HEK293 (cell line): ENCODE data around the gene RPL29.
A peak's percentile ranks its signal among the peaks of the same experiment; 100 is the strongest.

ENCODE experiments used
- CTCF ChIA-PET: fragments of 350-600 bp; formaldehyde crosslinking; extraction: SDS; loops from one replicate; lab custom pipeline; 2021; ENCODE audit warnings: antibody characterized with exemption; lab: Yijun Ruan, JAX
- POLR2A ChIA-PET: fragments of 300-600 bp; formaldehyde crosslinking; extraction: SDS; loops from one replicate; lab custom pipeline; 2020; ENCODE audit warnings: antibody characterized with exemption, inconsistent platforms; lab: Yijun Ruan, JAX
- H3K27ac ChIP-seq: fragments of 200-500 bp; sonication (Bioruptor generic); 2 replicates; pipeline ENCODE4 v1.5.1; 2014; ENCODE audit warnings: low read depth, low read length, control low read depth, inconsistent platforms; ENCODE audit errors: extremely low read depth
- H3K36me3 ChIP-seq, 2 experiments: fragments of 200-500 bp in 1 of 2; sonication (Bioruptor generic) in 1 of 2; 1 replicate in 1 of 2; 2 replicates in 1 of 2; pipeline ENCODE4 v1.5.1; 2014 to 2017; ENCODE audit warnings: inconsistent platforms in 2 of 2, low read length in 2 of 2; ENCODE audit not compliant: control insufficient read depth in 2 of 2, insufficient read depth in 1 of 2
- H3K4me1 ChIP-seq: fragments of 200-500 bp; sonication (Bioruptor generic); 2 replicates; pipeline ENCODE4 v1.5.1; 2014; ENCODE audit warnings: mild to moderate bottlenecking, low read length, inconsistent platforms; ENCODE audit not compliant: control insufficient read depth, insufficient read depth
- H3K4me3 ChIP-seq: 2 replicates; pipeline ENCODE4 v1.5.1; 2011; ENCODE audit warnings: low read depth, mild to moderate bottlenecking, control low read depth, low read length, moderate library complexity
- H3K9me3 ChIP-seq: fragments of 200-500 bp; sonication (Bioruptor generic); 2 replicates; pipeline ENCODE4 v1.5.1; 2014; ENCODE audit warnings: low read depth, low read length, inconsistent platforms; ENCODE audit not compliant: control insufficient read depth, insufficient read depth
- EGR2 ChIP-seq: fragments of 450-650 bp; formaldehyde crosslinking; IDR thresholded peaks from 2 replicates; pipeline ENCODE4 v1.5.1; 2016; ENCODE audit warnings: low read depth, missing biosample characterization, missing genetic modification characterization
- GLIS1 ChIP-seq: fragments of 450-650 bp; formaldehyde crosslinking; IDR thresholded peaks from 2 replicates; pipeline ENCODE4 v1.5.1; 2016; ENCODE audit warnings: missing biosample characterization, missing genetic modification characterization
- KLF10 ChIP-seq: fragments of 450-650 bp; IDR thresholded peaks from 2 replicates; pipeline ENCODE4 v1.5.1; 2018; ENCODE audit warnings: missing biosample characterization, mild to moderate bottlenecking, missing genetic modification characterization
- KLF7 ChIP-seq: fragments of 450-650 bp; formaldehyde crosslinking; IDR thresholded peaks from 2 replicates; pipeline ENCODE4 v1.5.1; 2016; ENCODE audit warnings: missing biosample characterization, missing genetic modification characterization, borderline replicate concordance
- SP2 ChIP-seq: fragments of 450-650 bp; formaldehyde crosslinking; IDR thresholded peaks from 2 replicates; pipeline ENCODE4 v1.5.1; 2016; ENCODE audit warnings: missing biosample characterization, missing genetic modification characterization
- ZBTB1 ChIP-seq: fragments of 450-650 bp; formaldehyde crosslinking; IDR thresholded peaks from 2 replicates; pipeline ENCODE4 v1.5.1; 2016; ENCODE audit warnings: missing biosample characterization, missing genetic modification characterization
- ZBTB20 ChIP-seq: fragments of 450-650 bp; formaldehyde crosslinking; IDR thresholded peaks from 2 replicates; pipeline ENCODE4 v1.5.1; 2016; ENCODE audit warnings: missing biosample characterization, missing genetic modification characterization
- ZBTB8A ChIP-seq: fragments of 450-650 bp; formaldehyde crosslinking; IDR thresholded peaks from 2 replicates; pipeline ENCODE4 v1.5.1; 2016; ENCODE audit warnings: missing biosample characterization, missing genetic modification characterization
- ZFHX2 ChIP-seq: fragments of 450-650 bp; formaldehyde crosslinking; conservative IDR thresholded peaks from 2 replicates; pipeline ENCODE4 v1.5.1; 2016; ENCODE audit warnings: missing biosample characterization, missing genetic modification characterization
- ZFP37 ChIP-seq: fragments of 450-650 bp; formaldehyde crosslinking; IDR thresholded peaks from 2 replicates; pipeline ENCODE4 v1.5.1; 2016; ENCODE audit warnings: missing biosample characterization, missing genetic modification characterization
- ZFP69B ChIP-seq: fragments of 450-650 bp; formaldehyde crosslinking; IDR thresholded peaks from 2 replicates; pipeline ENCODE4 v1.5.1; 2016; ENCODE audit warnings: missing biosample characterization, missing genetic modification characterization
- ZNF2 ChIP-seq: fragments of 450-650 bp; formaldehyde crosslinking; IDR thresholded peaks from 2 replicates; pipeline ENCODE4 v1.5.1; 2016; ENCODE audit warnings: missing biosample characterization, missing genetic modification characterization
- ZNF302 ChIP-seq: fragments of 450-650 bp; formaldehyde crosslinking; IDR thresholded peaks from 2 replicates; pipeline ENCODE4 v1.5.1; 2016; ENCODE audit warnings: missing biosample characterization, missing genetic modification characterization, low read depth
- ZNF335 ChIP-seq: fragments of 450-650 bp; formaldehyde crosslinking; conservative IDR thresholded peaks from 2 replicates; pipeline ENCODE4 v1.5.1; 2016; ENCODE audit warnings: missing biosample characterization, missing genetic modification characterization
- TF ChIP-seq, protein P1 (sequence below): fragments of 450-650 bp; formaldehyde crosslinking; IDR thresholded peaks from 2 replicates; pipeline ENCODE4 v1.5.1; 2016; ENCODE audit warnings: missing biosample characterization, missing genetic modification characterization
- TF ChIP-seq, protein P2 (sequence below): fragments of 450-650 bp; formaldehyde crosslinking; IDR thresholded peaks from 2 replicates; pipeline ENCODE4 v1.5.1; 2016; ENCODE audit warnings: missing biosample characterization, missing genetic modification characterization
- TF ChIP-seq, protein P3 (sequence below): fragments of 450-650 bp; formaldehyde crosslinking; IDR thresholded peaks from 2 replicates; pipeline ENCODE4 v1.5.1; 2016; ENCODE audit warnings: missing biosample characterization, missing genetic modification characterization
- TF ChIP-seq, protein P4 (sequence below): fragments of 450-650 bp; formaldehyde crosslinking; IDR thresholded peaks from 2 replicates; pipeline ENCODE4 v1.5.1; 2016; ENCODE audit warnings: missing biosample characterization, missing genetic modification characterization
- TF ChIP-seq, protein P5 (sequence below): fragments of 450-650 bp; formaldehyde crosslinking; IDR thresholded peaks from 2 replicates; pipeline ENCODE4 v1.5.1; 2016; ENCODE audit warnings: missing biosample characterization, missing genetic modification characterization

Gene RPL29

DNA sequence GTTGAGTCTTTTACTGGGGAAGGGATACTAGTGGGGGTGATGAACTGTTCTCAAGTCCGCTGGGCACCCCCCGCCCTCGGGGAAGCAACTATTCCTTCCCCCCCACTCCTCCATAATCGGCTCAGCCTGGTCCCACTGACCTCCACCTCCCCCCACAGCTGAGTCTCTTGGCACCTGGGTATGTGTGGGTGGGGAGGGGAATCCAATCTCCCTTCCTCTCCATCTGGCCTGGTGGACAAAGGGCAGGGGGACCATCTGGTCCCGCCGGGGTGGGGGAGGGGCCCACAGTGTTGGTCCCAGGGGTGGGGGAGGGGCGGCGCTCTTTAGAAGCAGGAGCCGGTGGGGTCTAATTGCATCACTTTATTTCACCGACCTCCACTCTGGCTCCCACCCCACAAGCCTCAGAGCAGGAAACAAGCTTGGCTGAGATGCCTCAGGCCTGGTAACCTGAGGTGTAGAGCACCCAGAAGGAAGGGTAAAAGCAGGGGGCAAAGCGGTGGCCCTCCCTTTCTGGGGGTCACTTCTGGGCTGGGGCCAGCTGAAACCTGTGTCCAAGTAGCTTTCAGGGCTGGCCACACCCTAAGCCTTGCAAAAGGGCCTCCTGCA, 27.4 kb downstream of the RPL29 start (continued):
- TF ChIP-seq, protein P1, sequence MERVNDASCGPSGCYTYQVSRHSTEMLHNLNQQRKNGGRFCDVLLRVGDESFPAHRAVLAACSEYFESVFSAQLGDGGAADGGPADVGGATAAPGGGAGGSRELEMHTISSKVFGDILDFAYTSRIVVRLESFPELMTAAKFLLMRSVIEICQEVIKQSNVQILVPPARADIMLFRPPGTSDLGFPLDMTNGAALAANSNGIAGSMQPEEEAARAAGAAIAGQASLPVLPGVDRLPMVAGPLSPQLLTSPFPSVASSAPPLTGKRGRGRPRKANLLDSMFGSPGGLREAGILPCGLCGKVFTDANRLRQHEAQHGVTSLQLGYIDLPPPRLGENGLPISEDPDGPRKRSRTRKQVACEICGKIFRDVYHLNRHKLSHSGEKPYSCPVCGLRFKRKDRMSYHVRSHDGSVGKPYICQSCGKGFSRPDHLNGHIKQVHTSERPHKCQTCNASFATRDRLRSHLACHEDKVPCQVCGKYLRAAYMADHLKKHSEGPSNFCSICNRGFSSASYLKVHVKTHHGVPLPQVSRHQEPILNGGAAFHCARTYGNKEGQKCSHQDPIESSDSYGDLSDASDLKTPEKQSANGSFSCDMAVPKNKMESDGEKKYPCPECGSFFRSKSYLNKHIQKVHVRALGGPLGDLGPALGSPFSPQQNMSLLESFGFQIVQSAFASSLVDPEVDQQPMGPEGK (tag by site-specific recombination) = 0 out of 2 replicates have a peak, but pooled peaks have one; percentile 54
- TF ChIP-seq KLF7 (tag by site-specific recombination) = no peak
- TF ChIP-seq GLIS1 (tag by site-specific recombination) = peak; percentile 40; the same call in 1 of the 2 replicates
- no peak for TF ChIP-seq ZNF2 (tag by site-specific recombination)
- 0 out of 2 replicates have a peak, but pooled peaks have one; percentile 28 for TF ChIP-seq ZFP69B (tag by site-specific recombination)
- peak; percentile 61 for TF ChIP-seq EGR2 (tag by site-specific recombination)
- TF ChIP-seq ZNF302 = no peak
- TF ChIP-seq, protein P2, sequence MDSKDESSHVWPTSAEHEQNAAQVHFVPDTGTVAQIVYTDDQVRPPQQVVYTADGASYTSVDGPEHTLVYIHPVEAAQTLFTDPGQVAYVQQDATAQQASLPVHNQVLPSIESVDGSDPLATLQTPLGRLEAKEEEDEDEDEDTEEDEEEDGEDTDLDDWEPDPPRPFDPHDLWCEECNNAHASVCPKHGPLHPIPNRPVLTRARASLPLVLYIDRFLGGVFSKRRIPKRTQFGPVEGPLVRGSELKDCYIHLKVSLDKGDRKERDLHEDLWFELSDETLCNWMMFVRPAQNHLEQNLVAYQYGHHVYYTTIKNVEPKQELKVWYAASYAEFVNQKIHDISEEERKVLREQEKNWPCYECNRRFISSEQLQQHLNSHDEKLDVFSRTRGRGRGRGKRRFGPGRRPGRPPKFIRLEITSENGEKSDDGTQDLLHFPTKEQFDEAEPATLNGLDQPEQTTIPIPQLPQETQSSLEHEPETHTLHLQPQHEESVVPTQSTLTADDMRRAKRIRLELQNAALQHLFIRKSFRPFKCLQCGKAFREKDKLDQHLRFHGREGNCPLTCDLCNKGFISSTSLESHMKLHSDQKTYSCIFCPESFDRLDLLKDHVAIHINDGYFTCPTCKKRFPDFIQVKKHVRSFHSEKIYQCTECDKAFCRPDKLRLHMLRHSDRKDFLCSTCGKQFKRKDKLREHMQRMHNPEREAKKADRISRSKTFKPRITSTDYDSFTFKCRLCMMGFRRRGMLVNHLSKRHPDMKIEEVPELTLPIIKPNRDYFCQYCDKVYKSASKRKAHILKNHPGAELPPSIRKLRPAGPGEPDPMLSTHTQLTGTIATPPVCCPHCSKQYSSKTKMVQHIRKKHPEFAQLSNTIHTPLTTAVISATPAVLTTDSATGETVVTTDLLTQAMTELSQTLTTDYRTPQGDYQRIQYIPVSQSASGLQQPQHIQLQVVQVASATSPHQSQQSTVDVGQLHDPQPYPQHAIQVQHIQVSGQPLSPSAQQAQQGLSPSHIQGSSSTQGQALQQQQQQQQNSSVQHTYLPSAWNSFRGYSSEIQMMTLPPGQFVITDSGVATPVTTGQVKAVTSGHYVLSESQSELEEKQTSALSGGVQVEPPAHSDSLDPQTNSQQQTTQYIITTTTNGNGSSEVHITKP (tag by site-specific recombination) = peak; percentile 69

DNA sequence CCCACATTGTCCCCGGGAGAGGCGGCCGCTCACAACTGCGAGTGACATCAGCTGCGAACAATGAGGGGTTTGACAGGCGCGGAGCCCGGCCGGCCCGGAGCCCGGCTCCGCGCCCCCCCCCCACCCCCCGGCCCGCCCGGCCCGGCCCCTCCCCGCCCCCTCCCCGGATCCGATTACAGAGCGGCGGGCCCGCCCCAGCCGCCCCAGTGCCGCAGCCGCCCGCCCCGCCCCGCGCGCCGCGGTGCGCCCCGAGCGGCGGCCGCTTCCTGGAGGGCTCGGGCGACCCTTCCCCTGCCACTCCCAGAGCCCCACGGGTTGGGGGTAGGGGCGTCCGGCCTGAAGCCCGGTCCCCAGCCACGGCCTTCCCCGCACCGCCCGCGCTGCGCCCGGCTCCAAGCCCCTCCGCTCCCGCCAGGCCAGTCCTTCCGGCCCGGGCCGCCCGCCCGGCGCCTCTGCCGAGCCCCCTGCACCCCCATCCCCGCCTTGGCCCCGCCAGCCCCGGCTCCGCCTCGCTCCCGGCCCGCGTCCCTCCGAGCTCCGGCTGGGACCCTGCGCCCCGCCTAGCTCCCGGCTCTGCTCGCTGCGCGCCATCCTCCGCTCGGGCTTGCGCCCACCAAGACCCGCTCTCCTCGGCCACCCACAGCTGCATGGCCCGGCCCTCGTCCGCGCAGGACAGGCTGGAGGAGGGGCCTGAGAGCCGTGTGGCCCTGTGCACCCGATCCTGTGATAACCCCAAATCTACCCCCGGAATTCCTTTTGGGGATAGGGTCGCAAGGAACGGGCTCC, 28.1 kb downstream of the RPL29 start, which contains the start of gene PCBP4:
PCBP4 (minus strand) TSS at position 71 of the 786 bp plus-strand sequence. CDS start 6,214 bp downstream, outside the sequence.
- peak within 1 kb of the TSS; percentile 57 for H3K4me3 ChIP-seq
- ChIA-PET CTCF (interaction anchor here (1.0 kb wide), 1 partner anchor 25 kb away, joined by 3 read pairs; no protein-coding TSS in a partner anchor), POLR2A (interaction anchor here (0.6 to 1.8 kb wide), 3 partner anchors 16 to 592 kb away, joined by 3 to 8 read pairs (median 4); partner anchors contain the start of genes ACY1 and RPL29)
- TF ChIP-seq KLF10 (tag by site-specific recombination) (peak; percentile 26; the same call in 1 of the 2 replicates), ZFHX2 (tag by site-specific recombination) (peak; percentile 71), SP2 (peak; percentile 17; the same call in 1 of the 2 replicates), ZFP37 (no peak), ZBTB1 (tag by site-specific recombination) (no peak), ZNF335 (tag by site-specific recombination) (peak; percentile 50; the same call in 1 of the 2 replicates), ZBTB20 (peak; percentile 70), ZBTB8A (tag by site-specific recombination) (peak; percentile 62; the same call in 1 of the 2 replicates)
- TF ChIP-seq, protein P3, sequence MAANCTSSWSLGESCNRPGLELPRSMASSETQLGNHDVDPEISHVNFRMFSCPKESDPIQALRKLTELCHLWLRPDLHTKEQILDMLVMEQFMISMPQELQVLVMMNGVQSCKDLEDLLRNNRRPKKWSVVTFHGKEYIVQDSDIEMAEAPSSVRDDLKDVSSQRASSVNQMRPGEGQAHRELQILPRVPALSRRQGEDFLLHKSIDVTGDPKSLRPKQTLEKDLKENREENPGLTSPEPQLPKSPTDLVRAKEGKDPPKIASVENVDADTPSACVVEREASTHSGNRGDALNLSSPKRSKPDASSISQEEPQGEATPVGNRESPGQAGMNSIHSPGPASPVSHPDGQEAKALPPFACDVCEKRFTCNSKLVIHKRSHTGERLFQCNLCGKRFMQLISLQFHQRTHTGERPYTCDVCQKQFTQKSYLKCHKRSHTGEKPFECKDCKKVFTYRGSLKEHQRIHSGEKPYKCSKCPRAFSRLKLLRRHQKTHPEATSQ (tag by site-specific recombination) = no peak
- TF ChIP-seq, protein P4, sequence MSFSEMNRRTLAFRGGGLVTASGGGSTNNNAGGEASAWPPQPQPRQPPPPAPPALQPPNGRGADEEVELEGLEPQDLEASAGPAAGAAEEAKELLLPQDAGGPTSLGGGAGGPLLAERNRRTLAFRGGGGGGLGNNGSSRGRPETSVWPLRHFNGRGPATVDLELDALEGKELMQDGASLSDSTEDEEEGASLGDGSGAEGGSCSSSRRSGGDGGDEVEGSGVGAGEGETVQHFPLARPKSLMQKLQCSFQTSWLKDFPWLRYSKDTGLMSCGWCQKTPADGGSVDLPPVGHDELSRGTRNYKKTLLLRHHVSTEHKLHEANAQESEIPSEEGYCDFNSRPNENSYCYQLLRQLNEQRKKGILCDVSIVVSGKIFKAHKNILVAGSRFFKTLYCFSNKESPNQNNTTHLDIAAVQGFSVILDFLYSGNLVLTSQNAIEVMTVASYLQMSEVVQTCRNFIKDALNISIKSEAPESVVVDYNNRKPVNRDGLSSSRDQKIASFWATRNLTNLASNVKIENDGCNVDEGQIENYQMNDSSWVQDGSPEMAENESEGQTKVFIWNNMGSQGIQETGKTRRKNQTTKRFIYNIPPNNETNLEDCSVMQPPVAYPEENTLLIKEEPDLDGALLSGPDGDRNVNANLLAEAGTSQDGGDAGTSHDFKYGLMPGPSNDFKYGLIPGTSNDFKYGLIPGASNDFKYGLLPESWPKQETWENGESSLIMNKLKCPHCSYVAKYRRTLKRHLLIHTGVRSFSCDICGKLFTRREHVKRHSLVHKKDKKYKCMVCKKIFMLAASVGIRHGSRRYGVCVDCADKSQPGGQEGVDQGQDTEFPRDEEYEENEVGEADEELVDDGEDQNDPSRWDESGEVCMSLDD = peak; percentile 26; the same call in 1 of the 2 replicates
- TF ChIP-seq, protein P5, sequence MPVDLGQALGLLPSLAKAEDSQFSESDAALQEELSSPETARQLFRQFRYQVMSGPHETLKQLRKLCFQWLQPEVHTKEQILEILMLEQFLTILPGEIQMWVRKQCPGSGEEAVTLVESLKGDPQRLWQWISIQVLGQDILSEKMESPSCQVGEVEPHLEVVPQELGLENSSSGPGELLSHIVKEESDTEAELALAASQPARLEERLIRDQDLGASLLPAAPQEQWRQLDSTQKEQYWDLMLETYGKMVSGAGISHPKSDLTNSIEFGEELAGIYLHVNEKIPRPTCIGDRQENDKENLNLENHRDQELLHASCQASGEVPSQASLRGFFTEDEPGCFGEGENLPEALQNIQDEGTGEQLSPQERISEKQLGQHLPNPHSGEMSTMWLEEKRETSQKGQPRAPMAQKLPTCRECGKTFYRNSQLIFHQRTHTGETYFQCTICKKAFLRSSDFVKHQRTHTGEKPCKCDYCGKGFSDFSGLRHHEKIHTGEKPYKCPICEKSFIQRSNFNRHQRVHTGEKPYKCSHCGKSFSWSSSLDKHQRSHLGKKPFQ (tag by site-specific recombination) = no peak

More for the DNA sequence above, 28.1 kb downstream of the RPL29 start, which contains the start of gene PCBP4:
- H3K27ac ChIP-seq = peak within 1 kb of the TSS; percentile 41; the same call in 1 of the 2 replicates
- H3K9me3 ChIP-seq = no peaks in the 10 kb centered on the region
- peaks cover 0 to 7% of the 10 kb centered on the region in 2 experiments; a peak in 1 of 3 replicates for H3K36me3 ChIP-seq
- H3K4me1 ChIP-seq = 0 out of 2 replicates have a peak, but pooled peaks cover 2% of the 10 kb centered on the region
